DMS79 (cell line): ENCODE measurements around the gene JPH4.
"Not testable (repeated sequence)": the region's sequence is repeated elsewhere in the genome, so short reads cannot be mapped to it uniquely, and the experiment has no call there.

Experiments used
- DNase-seq: peaks from one replicate; lab custom pipeline; 2025; lab: John Stamatoyannopoulos, UW

Gene JPH4

DNA sequence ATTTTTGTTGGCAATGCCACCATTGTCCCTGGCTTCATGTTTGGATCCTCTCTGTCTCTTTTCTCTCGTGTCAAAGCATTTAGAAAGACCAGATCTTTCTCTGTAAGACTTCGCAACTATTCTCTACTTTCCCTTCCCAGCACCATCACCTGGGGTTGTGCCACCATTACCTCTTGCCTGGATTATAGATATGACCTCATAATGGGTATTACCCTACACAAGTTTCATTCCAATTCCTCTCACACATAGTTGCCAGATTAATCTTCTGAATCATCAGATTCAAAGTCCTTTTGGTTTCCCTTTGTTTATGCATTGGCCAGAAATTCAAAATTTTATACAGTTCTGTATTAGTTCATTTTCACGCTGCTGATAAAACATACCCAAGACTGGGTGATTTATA lies 30.4 kb upstream of the JPH4 start:
- no peak for DNase-seq

DNA sequence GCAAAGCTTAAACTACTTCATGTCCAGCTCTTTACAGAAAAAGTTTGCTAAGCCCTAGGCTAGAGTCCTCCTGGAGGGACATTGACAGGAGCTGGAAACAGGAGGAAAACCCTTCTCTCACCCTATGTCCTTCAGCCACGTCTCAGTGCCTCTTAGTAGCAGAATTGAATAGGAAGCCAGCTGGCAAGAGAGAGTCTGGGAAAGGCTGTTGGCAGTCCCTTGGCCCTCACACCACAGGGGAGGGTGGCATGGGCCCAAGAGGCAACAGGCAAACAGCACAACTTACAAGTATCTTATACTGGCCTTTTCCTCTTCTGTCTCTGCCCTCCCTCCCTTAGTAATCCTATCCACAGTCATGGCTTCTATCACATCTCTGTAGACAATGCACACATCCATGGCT lies 29.9 kb upstream of the JPH4 start:
- no peak for DNase-seq

- no peak for DNase-seq
Observed at GRCh38 chr14:23605931-23606585, 27.5 kb upstream of the JPH4 start.

DNA sequence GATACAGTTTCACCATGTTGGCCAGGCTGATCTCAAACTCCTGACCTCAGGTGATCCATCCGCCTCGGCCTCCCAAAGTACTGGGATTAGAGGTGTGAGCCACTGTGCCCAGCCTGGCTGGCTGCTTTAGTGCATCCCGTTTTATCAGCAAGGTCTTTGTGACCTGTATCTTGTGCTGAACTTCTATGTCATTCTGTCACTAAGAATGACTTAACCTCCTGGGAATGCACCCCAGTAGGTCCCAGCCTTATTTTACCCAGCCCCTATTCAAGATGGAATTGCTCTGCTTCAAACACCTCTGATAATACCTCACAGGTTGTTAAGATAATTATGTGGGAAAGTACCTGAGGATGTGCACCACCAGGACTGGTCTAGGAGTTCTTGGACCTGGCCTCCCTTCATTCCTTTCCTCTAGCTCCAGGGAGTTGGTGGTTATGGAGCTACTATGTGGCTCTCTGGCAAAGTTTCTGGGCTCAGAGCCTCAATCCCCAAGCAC lies 26.1 kb upstream of the JPH4 start:
- DNase-seq, result no peak

DNA sequence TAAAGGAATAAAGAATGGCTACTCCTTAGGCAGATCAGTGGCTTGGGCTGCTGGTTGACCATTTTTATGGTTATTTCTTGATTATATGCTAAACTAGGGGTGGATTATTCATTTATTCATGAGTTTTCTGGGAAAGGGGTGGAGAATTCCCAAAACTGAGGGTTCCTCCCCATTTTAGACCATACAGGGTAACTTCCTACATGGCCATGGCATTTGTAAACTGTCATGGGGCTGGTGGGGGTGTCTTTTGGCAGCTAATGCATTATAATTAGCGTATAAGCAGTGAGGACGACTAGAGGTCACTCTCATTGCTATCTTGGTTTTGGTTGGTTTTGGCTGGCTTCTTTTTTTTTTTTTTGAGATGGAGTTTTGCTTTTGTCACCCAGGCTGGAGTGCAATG lies 25.6 kb upstream of the JPH4 start:
- no peak for DNase-seq

DNA sequence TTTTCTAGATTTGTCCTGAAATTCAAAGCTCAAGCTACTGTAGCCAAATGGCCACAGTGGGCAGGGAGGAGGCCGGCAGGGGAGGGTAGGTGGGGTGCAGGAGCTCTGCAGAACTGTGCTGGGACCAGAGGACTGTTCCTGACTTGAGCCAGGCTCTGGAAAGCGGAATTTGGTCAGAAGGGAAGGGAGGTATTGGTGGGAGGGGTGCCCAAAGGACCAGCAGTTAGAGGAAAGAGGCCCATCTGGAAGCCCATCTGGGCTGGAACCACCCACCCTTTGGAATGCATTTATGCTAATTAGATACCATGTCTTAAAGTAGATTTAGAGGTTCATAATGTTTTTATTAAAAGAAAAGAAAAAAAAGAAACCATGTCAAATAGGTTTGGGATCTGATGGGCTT lies 24.5 kb upstream of the JPH4 start:
- no peak for DNase-seq

DNA sequence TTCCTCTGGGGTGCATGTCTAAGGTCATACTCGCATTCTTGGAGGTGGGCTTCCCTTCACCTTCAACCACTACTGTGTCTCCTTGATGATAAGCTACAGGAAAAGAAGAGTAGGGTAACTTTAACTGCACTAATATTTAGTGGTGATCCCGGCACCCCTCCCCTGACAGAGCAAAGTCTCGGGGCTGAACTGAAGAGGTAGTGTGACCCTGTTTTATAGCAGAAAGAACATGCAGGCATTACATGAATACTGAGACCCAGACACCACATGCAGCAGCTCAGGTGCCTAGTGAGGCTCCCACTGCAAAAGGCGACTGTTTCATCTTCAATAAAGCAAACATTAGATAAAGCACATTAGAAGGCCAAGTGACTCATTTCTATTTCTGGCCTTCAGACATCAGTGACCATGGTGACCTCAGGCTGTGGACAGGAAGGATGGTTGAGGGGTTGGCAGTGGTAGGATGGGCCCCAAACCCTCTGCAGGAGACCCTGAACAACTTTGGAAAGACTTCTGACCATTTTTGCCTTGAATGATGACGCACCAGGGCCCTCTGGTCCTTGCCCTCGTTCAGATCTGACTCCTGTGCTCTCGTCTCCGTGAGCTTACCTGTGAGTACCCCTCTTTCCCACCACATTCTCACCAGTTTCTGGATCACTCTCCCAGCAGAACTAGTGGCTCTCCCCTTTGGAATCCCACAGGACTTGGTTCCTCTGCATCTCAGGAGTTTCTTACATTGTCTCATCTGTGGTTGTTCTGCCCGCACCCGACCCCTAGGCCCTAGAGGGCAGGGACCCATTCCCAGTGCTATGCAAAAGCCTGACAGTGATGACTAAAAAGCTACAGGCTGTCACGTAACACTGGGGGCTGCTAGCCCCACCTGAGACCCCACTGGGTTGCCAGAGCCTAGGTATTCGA lies 23.8 kb upstream of the JPH4 start:
- DNase-seq, result no peak

GRCh38 chr14:23601845-23602180 lies 23.2 kb upstream of the JPH4 start:
- DNase-seq, result no peak

- no peak for DNase-seq
Observed at GRCh38 chr14:23601424-23601823, 22.8 kb upstream of the JPH4 start.

GRCh38 chr14:23600806-23601205 lies 22.2 kb upstream of the JPH4 start:
- no peak for DNase-seq

DNA sequence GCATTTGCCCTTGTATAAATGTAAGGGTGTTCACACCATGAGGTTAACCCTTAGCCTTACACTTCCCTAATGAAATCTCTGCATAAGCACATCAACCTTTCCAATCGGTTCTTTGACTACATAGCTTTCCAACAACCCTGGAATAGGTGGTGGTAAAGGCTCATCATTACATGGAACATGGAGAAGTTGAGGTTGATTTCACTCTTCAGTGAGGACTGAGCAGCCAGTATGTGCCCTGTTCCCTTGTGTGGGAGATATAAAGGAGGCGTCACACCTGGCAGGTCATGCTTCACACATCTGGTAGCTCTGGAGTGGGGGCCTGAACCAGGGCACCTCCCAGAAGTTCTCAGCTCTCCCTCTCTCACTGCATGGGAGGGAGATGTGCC lies 21.7 kb upstream of the JPH4 start:
- no peak for DNase-seq

DNA sequence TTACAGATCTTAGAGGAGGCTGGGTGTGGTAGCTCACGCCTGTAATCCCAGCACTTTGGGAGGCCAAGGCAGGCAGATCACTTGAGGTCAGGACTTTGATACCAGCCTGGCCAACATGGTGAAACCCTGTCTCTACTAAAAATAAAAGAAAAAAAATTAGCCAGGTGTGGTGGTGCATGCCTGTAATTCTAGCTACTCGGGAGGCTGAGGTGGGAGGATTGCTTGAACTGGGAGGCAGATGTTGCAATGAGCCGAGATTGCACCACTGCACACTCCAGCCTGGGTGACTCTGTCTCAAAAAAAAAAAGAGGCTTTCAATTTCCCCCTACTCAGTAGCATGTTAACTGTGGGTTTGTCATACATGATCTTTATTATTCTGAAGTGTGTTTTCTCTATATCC lies 15.6 kb upstream of the JPH4 start:
- not testable (repeated sequence) for DNase-seq

DNA sequence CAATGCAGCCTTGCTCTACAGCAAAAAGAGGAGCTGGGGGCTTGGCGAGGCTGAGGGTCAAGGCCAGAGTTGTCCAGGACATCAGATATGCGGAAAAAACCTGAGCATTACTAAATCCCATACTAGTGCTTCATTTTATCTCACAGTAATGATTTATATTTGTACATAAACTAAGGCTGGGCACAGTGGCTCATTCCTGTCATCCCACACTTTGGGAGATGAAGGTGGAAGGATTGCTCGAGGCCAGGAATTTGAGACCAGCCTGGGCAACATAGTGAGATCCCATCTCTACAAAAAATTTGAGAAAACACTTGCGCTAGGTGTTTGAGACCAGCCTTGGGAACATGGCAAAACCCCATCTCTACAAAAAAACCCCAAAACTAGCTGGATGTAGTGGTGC lies 11.6 kb upstream of the JPH4 start:
- no peak for DNase-seq

DNA sequence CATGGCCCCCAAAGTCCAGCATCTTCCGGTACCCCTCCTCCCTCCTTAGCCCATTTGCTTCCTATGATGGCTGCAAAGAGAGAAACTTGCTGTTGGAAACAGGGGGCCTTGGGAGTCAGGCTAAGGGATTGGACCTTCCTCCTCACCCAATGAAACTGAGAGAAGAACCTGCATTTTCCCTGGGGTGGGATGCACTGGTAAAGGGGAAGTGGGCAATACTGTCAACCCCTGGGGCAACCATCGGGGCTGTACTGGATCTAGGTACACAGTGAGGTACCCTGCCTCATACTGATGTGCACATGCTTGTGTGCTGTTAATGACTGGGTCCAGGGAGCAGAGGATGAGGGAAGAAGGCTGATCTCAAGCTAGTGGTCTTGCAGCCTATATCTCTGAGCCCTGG lies 11.0 kb upstream of the JPH4 start:
- DNase-seq, result no peak

DNA sequence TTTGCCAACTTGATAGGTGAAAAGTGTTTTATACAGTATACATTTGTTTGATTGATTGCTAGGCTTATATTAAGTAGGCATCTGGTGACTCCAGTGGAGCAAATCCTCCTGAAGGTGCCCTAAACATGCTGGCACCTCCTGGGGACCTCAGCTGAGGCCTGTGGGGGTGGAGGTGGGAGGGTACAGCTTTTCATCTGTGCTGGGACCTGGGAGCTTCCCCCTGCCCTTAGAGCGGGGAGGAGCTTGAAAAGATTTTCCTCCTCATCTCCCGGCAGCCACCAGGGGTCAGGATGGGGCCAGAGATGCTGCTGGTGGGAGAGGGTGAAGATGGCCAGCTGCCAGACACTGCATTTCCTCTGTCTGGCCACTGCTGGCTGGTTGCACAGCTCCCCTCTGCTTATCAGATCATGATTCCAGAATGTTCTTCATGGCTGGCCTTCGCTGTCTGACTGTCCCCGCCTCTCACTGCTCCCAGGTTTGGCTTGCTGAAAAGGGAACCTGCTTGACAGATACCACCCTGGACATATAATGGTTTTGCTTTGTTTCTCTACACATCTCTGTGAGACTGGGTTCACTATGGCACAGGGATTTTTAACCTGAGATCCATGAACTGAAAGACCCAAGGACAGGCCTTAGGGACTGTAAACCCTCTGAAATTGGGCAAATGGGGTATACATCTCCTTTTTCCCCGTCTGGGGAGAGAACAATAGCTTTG lies 10.5 kb upstream of the JPH4 start:
- DNase-seq, result peak; percentile 80

GRCh38 chr14:23584527-23585203 lies 6.1 kb upstream of the JPH4 start:
- DNase-seq, result not testable (repeated sequence)

GRCh38 chr14:23583761-23584526 lies 5.4 kb upstream of the JPH4 start:
- not testable (repeated sequence) for DNase-seq

DNA sequence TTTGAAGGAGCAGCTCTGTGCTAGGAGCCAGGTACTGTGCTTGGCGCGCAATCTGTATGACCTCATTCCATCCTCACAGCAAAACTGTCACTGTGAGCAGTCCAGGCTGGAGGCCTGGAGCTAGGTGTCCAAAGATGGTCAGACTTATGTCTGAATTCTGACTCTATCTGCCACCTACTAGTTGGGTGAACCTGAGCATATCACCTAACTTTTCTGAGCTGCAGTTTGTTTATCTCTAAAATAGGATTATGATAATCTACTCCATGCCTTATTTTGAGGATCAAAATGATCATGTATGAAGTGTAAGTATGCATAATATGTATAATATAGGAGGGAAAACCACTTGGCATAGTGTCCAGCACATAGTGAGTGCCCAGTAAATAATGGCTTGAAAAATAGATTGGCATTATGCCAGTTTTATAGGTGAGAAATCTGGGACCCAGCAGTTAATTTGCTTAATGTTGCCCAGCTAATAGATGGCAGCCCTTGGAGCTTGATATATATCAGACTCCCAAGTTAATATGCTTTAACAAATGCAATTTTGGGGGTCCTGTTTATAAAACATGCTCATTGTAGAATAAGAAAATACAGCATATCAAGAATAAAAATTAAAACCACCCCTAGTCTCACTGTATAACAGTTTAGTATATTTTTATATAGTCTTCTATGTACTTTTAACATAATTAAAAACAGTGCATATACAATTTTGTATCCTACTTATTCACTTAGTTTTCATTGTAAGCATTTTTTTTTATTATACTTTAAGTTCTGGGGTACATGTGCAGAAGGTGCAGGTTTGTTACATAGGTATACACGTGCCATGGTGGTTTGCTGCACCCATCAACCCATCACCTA lies 4.5 kb upstream of the JPH4 start:
- no peak for DNase-seq

DNA sequence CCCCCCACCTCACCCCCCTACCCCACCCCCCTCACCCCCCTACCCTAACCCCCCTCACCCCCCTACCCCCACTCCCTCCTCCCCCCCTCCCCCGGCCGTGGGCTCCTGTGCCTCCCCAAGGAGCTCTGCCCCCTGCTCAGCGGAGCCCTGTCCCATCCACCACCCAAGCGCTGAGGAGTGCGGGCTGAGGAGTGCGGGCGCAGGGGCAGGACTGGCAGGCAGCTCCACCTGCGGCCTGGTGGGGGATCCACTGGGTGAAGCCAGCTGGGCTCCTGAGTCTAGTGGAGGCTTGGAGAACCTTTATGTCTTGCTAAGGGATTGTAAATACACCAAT lies 2.3 kb upstream of the JPH4 start:
- DNase-seq, result no peak

- no peak for DNase-seq
Observed at GRCh38 chr14:23580152-23580926, 1.7 kb upstream of the JPH4 start.
